ENCODE measurements around the gene SEMA6B.

The SEMA6B gene

GRCh38 chr19:4557971-4558941 lies 1.2 kb downstream of the SEMA6B start:
- TF ChIP-seq CTCF (IDR thresholded peaks at IDR 0.05; ENCODE audit: control insufficient read depth, insufficient read depth, low read depth, low read length, missing control alignments) = peak; percentile 94
- no peak overlapping the region for H3K4me3 ChIP-seq (ENCODE audit: control insufficient read depth, low read depth, low read length)
- DNase-seq (ENCODE audit: low read depth) = no peak

GRCh38 chr19:4557144-4557970 lies 2.1 kb downstream of the SEMA6B start:
- DNase-seq (ENCODE audit: low read depth) = no peak
- H3K4me3 ChIP-seq (ENCODE audit: control insufficient read depth, low read depth, low read length) = no peak overlapping the region
- TF ChIP-seq CTCF (IDR thresholded peaks at IDR 0.05; ENCODE audit: control insufficient read depth, insufficient read depth, low read depth, low read length, missing control alignments) = no peak

DNA sequence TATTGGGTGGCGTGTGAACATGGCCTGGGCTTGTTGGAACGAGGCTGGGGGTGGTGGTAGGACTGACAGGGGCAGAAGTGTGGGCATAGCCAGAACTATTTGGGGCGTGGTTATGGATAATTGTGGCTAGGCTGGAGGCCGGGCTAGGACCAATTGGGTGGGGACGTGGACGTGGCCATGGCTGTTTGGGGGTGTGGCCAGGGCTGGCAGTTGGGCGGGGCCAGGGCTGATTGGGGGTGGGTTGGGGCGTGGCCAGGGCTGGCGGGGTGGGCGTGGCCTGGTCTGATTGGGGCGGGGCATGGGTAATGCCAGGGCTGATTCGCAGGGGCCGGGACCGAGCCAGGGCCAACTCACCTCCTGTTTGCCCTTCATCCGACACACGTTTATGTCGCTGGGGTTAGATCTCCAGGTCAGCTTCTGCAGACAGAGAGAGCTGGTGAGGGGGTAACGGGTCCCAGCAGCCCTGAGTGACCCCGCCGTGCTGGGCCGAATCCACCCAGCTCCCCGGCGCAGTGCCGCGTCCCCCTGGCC lies 2.8 kb downstream of the SEMA6B start:
- no peak overlapping the region for H3K4me3 ChIP-seq (ENCODE audit: control insufficient read depth, low read depth, low read length)
- no peak for TF ChIP-seq CTCF (IDR thresholded peaks at IDR 0.05; ENCODE audit: control insufficient read depth, insufficient read depth, low read depth, low read length, missing control alignments)
- no peak for DNase-seq (ENCODE audit: low read depth)

- no peak for DNase-seq (ENCODE audit: low read depth)
- H3K4me3 ChIP-seq (ENCODE audit: control insufficient read depth, low read depth, low read length) = no peak overlapping the region
- no peak for TF ChIP-seq CTCF (IDR thresholded peaks at IDR 0.05; ENCODE audit: control insufficient read depth, insufficient read depth, low read depth, low read length, missing control alignments)
Observed at GRCh38 chr19:4555657-4556561, 3.6 kb downstream of the SEMA6B start.

DNA sequence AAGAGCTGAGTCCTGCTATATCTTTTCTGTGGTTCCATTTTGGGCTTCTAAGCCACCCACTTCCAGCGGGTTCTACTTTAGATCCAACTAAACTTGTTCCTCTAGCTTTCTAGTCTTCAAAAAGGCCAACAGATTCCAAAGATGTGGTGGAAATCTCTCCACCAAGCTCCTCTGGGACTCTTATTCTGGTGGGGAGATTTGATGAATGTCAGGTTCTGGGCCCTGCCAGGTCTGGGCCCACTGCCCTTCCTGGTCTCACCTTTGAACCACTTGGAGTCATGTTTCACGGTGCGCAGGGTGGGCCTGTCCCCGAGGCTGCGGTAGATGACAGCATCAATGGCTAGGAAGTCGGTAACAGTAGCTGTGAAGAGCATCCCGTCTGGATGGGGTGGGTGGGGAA lies 4.8 kb downstream of the SEMA6B start:
- no peak overlapping the region for H3K4me3 ChIP-seq (ENCODE audit: control insufficient read depth, low read depth, low read length)
- TF ChIP-seq CTCF (IDR thresholded peaks at IDR 0.05; ENCODE audit: control insufficient read depth, insufficient read depth, low read depth, low read length, missing control alignments) = no peak
- no peak for DNase-seq (ENCODE audit: low read depth)
